ENCODE measurements around the gene HBG1. TPM values are rescaled to one million over a fixed set of nuclear protein-coding genes. Genes with fewer than 3 reads are reported as not detected.

Gene HBG1
- total and polyA plus RNA-seq, 2 of the 8 experiments (the other 6 are each of a cell fraction or from before 2014, with no cell fraction given), result 0.26 TPM; not detected in 1

GRCh38 chr11:5279471-5280090 lies 29.9 kb upstream of the HBG1 start (continued):
- TF ChIP-seq CBX5 (IDR thresholded peaks at IDR 0.05; ENCODE audit: low read depth, low read length) (no peak), CHD7 (IDR thresholded peaks at IDR 0.05; ENCODE audit: insufficient replicate concordance, low read length) (no peak), CTCF (IDR thresholded peaks at IDR 0.05; ENCODE audit: control extremely low read depth in 1 of 3, insufficient read depth in 1 of 3, low read depth in 1 of 3, low read length in 3 of 3) (no peak)

Data from H1 (cell line).